Fibroblast of mammary gland (primary cell): Measurements from ENCODE around the gene SSTR3.
"Not testable (repeated sequence)": the region's sequence is repeated elsewhere in the genome, so short reads cannot be mapped to it uniquely, and the experiment has no call there.

Source experiments
- DNase-seq: peaks from one replicate; pipeline ENCODE4 v3.0.0-alpha.2; 2010; ENCODE audit warnings: low read depth
- H3K4me3 ChIP-seq: 2 replicates; pipeline ENCODE4 v1.5.1; 2011; ENCODE audit warnings: low read depth, mild to moderate bottlenecking, low read length, moderate library complexity; ENCODE audit not compliant: control insufficient read depth
- TF ChIP-seq, protein P1 (sequence below): conservative IDR thresholded peaks from 2 replicates; pipeline ENCODE4 v1.5.1; 2011; ENCODE audit warnings: low read depth, low read length, inconsistent platforms; ENCODE audit not compliant: control insufficient read depth, insufficient read depth

Gene SSTR3

GRCh38 chr22:37237371-37238268 is 25.3 kb upstream of the SSTR3 start:
- TF ChIP-seq, protein P1, sequence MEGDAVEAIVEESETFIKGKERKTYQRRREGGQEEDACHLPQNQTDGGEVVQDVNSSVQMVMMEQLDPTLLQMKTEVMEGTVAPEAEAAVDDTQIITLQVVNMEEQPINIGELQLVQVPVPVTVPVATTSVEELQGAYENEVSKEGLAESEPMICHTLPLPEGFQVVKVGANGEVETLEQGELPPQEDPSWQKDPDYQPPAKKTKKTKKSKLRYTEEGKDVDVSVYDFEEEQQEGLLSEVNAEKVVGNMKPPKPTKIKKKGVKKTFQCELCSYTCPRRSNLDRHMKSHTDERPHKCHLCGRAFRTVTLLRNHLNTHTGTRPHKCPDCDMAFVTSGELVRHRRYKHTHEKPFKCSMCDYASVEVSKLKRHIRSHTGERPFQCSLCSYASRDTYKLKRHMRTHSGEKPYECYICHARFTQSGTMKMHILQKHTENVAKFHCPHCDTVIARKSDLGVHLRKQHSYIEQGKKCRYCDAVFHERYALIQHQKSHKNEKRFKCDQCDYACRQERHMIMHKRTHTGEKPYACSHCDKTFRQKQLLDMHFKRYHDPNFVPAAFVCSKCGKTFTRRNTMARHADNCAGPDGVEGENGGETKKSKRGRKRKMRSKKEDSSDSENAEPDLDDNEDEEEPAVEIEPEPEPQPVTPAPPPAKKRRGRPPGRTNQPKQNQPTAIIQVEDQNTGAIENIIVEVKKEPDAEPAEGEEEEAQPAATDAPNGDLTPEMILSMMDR, result no peak
- DNase-seq, result no peak
- H3K4me3 ChIP-seq, result no peak overlapping the region

DNA sequence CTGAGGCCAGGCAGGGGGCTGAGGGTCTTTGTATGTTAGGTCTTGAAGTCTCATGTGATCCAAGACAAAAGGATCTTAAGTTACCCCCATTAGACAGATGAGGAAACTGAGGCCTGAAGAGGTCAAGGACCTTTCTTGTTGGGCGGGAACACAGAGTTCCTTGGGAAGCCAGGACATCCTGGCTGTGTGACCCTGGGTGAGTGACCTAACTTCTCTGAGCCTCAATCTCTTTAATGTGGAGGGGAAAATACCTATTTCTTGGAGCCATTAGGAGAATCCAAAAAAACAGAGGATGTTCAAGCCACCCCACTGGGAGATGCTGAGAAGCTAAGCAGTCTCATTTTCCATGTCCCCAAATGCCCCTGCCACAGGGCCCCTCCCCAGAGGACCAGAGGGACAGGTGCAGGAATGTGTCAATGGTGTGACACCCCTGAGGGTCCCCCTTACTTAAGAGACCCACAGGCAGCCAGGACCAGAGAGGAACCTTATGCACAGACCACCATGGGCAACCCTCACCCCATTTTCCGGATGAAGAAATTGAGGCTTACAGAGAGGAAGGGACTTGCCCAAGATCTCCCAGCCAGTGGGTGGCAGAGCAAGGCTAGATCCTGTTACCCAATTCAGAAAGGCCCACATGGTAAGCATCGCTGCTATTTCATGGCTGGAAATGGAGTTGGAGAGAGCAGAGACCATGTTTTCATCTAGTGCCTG is 23.8 kb upstream of the SSTR3 start:
- no peak overlapping the region for H3K4me3 ChIP-seq
- DNase-seq, result no peak
- TF ChIP-seq, protein P1, result no peak

- TF ChIP-seq, protein P1, result no peak
- no peak for DNase-seq
- no peak overlapping the region for H3K4me3 ChIP-seq
These were observed 22.7 kb upstream of the SSTR3 start for GRCh38 chr22:37234736-37235711.

DNA sequence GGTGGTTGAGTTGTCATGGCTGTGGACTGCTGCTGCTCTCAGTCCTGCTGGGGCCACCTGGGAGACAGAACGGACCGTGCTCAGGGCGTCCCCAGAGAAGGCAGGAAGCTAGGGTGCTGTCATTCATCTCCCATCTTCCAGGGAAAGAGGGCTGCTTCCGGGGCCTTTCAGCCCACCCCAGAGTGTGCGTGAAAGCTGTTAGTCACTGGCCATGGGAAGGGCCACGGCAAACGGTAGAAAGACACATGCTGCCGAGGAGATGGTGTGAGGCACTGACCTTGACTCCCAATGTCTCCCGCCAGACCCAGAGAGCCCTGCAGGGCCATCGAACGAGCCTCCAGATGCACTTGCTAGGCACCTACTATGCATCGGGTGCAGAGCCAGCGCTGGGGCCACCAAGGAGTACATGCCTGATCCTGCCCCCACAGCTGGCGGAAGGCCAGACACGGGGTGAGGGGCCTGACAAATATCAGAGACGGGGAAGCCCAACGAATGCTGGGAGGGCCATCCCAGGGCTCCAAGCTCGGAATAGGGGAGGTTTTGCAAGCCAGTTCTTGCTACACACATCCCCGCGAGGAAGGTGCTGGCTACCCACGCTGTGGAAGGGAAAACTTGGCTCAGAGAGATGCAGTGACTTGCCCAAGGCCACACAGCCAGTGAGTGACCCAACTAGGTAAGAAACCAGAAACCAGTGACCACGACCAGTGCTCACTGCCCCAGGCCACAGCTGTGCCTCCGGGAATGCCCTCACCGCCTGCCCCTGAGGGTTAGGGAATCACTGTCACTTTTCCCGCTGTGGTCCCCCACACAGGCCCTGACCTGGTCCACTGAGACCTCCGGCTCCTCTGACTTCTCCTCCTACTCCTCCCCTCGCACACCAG is 21.7 kb upstream of the SSTR3 start:
- no peak overlapping the region for H3K4me3 ChIP-seq
- DNase-seq, result no peak
- TF ChIP-seq, protein P1, result no peak

GRCh38 chr22:37233371-37233750 is 21.1 kb upstream of the SSTR3 start:
- H3K4me3 ChIP-seq, DNase-seq: not testable (repeated sequence)

DNA sequence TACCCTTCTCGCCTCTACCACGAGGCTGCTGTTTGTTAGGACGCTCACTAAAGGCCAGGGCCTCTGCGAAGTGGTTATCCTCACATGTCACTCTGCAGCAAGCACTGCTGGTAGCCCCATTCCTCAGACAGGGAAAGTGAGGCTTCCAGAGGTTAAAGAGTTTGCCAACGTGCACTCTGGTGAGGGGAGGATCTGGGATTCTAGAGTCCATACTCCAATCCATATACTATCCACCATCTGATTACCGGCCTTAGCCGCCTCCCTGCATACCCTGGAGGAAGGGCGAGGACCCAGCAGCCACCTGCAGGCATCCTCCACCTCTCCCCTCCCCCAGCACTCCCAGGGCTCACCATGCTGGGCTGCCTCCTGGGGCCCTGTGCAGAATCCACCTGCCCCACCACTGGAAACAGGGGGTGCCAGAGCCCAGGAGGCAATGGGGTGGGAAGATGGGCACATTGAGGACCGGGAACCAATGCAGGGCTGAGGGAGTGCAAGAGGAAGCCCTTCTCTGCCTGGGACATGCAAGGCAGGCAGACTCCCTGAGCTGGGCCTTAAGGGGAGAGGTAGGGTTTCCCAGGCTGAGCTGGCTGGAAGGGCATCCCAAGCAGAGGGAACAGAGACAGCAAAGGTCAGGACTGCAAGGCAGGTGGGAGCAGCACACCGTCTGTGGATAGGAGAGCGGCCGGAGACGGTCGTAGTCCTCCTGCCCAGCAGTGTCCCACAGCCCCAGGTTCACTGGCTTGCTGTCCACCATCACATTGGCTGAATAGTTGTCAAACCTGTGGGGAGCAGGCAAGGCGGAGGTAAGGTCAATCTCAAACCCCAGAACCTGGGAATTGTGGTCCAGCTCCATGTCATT is 20.1 kb upstream of the SSTR3 start:
- TF ChIP-seq, protein P1, result no peak
- no peak overlapping the region for H3K4me3 ChIP-seq
- DNase-seq, result no peak
